ENCODE results near the gene TBX19.

Gene TBX19

DNA sequence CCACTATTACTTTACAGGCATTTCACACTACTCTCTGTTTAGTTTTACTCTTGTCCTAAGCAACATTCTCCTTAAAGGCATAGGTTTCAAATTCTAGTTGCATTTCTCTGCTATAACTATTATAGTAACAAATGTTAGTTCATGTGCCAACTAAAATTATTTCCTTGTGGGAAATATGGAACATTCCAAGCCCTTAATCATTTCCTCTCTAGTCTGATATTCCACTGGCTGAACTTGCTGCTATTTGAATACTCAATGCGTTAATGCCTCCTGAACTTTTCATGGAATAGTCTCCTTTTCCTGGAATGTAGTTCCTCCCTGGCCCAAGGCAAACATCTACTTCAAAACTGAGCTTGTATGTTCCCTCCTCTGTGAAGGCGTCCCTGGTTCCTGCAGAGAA, 19.3 kb upstream of the TBX19 start:
- TF ChIP-seq GATA2 (IDR thresholded peaks at IDR 0.05; ENCODE audit: low read depth, low read length) (no peak), GATA3 (IDR thresholded peaks at IDR 0.05; ENCODE audit: low read depth, low read length) (no peak)

GRCh38 chr1:168263130-168263529, 17.5 kb upstream of the TBX19 start:
- TF ChIP-seq GATA3 (IDR thresholded peaks at IDR 0.05; ENCODE audit: low read depth, low read length) (no peak), GATA2 (IDR thresholded peaks at IDR 0.05; ENCODE audit: low read depth, low read length) (no peak)

DNA sequence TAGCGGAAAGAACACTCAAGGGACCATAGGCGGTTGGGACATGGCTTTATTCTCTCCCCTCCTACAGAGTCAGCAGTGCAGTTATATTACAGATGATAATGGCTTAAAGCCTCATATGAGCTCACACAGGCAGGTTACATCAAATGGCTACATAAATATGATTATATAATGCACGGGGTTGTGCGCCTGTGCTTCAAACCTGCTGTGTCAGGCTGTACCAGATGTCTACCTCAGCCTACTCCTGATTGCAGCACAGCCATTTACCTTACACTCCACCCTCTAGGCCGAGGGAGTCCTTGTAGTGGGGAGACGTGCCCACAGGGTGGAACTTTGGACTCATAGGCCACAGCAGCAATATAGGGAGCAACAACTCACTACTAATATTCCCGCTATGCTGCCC, 16.4 kb upstream of the TBX19 start:
- no peak for TF ChIP-seq GATA2 (IDR thresholded peaks at IDR 0.05; ENCODE audit: low read depth, low read length)
- TF ChIP-seq GATA3 (IDR thresholded peaks at IDR 0.05; ENCODE audit: low read depth, low read length) = no peak

GRCh38 chr1:168265596-168265995, 15.1 kb upstream of the TBX19 start:
- TF ChIP-seq GATA3 (IDR thresholded peaks at IDR 0.05; ENCODE audit: low read depth, low read length) = no peak

- TF ChIP-seq GATA2 (IDR thresholded peaks at IDR 0.05; ENCODE audit: low read depth, low read length) (no peak), GATA3 (IDR thresholded peaks at IDR 0.05; ENCODE audit: low read depth, low read length) (no peak)
Measured at GRCh38 chr1:168266644-168267186, 14.0 kb upstream of the TBX19 start.

- TF ChIP-seq GATA2 (IDR thresholded peaks at IDR 0.05; ENCODE audit: low read depth, low read length) (no peak), GATA3 (IDR thresholded peaks at IDR 0.05; ENCODE audit: low read depth, low read length) (no peak)
Measured at GRCh38 chr1:168271636-168272035, 9.0 kb upstream of the TBX19 start.

DNA sequence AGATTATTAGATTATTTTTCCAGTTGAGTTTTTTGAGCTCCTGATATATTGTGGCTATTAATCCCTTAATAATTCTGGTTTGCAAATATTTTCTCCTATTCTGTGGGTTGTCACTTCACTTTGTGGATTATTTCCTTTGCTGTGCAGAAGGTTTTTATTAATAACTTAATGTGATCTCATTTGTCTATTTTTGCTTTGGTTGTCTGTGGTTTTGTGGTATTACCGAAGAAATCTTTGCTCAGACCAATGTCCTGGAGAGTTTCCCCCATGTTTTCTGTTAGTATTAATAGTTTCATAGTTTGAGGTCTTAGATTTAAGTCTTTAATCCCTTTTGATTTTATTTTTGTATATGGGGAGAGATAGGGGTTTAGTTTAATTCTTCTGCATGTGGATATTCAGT, 7.1 kb upstream of the TBX19 start:
- TF ChIP-seq GATA3 (IDR thresholded peaks at IDR 0.05; ENCODE audit: low read depth, low read length) (no peak), GATA2 (IDR thresholded peaks at IDR 0.05; ENCODE audit: low read depth, low read length) (no peak)

DNA sequence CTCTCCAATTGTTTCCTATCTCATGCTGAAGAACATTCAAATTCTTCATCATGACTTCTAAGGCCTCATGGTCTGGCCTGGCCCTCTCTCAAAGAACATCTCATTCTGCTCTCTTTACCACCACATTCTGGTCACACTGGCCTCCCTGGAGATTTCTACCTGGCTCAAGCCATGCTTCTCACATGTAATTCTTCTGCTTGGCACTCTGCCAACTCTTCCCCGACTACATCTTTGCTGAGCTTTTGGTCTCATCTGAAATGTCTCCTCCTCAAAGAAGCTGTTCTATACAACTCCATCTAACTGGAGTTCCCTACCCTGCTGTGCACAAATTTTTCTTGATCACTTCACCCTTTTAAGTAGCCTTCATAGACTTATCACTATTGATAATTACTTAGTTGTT, 1.4 kb upstream of the TBX19 start:
- no peak for TF ChIP-seq GATA2 (IDR thresholded peaks at IDR 0.05; ENCODE audit: low read depth, low read length)
- no peak for TF ChIP-seq GATA3 (IDR thresholded peaks at IDR 0.05; ENCODE audit: low read depth, low read length)

- TF ChIP-seq GATA2 (IDR thresholded peaks at IDR 0.05; ENCODE audit: low read depth, low read length) = no peak
- no peak for TF ChIP-seq GATA3 (IDR thresholded peaks at IDR 0.05; ENCODE audit: low read depth, low read length)
Measured at GRCh38 chr1:168281603-168282325, 1.1 kb downstream of the TBX19 start.

- TF ChIP-seq GATA3 (IDR thresholded peaks at IDR 0.05; ENCODE audit: low read depth, low read length) (no peak), GATA2 (IDR thresholded peaks at IDR 0.05; ENCODE audit: low read depth, low read length) (no peak)
Measured at GRCh38 chr1:168285521-168285790, 4.8 kb downstream of the TBX19 start.

DNA sequence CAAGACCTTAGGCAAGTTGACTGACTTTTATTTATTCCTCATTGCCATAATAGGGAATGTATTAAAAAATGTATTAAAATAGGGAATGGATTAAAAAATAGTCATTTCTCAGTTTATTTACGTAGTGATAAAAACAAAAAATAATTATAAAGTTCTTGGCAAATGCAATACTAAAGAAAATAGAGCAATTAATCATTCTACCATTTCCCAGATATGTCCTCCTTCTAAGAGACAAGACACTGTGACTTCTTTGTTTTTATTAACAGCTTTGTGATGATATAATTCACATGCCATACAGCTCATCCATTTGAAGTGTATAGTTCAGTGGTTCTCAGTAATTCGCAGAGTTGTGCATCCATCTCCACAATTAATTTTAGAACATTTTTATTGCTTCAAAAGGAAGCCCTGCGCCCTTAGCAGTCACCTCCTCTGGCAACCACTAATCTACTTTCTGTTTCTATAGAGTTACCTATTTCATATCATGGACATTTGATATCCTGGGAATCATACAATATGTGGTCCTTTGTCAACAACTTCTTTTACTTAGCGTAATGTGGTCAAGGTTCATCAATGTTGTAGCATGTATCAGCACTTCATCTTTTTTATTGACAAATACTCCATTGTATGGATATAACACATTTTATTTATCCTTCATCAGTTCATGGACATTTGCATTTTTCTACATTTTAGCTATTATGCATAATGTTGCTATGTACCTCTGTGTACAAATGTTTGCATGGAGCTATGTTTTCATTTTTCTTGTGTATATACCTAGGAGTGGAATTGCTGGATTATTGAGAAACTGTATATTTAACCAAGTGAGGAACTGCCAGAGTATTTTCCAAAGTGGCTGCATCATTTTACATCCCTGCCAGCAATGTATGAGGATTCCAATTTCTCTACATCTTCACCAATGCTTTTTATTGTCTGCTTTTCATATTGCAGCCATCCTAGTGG, 5.6 kb downstream of the TBX19 start:
- TF ChIP-seq GATA2 (IDR thresholded peaks at IDR 0.05; ENCODE audit: low read depth, low read length) (no peak), GATA3 (IDR thresholded peaks at IDR 0.05; ENCODE audit: low read depth, low read length) (no peak)

GRCh38 chr1:168287237-168287664, 6.6 kb downstream of the TBX19 start:
- no peak for TF ChIP-seq GATA2 (IDR thresholded peaks at IDR 0.05; ENCODE audit: low read depth, low read length)

DNA sequence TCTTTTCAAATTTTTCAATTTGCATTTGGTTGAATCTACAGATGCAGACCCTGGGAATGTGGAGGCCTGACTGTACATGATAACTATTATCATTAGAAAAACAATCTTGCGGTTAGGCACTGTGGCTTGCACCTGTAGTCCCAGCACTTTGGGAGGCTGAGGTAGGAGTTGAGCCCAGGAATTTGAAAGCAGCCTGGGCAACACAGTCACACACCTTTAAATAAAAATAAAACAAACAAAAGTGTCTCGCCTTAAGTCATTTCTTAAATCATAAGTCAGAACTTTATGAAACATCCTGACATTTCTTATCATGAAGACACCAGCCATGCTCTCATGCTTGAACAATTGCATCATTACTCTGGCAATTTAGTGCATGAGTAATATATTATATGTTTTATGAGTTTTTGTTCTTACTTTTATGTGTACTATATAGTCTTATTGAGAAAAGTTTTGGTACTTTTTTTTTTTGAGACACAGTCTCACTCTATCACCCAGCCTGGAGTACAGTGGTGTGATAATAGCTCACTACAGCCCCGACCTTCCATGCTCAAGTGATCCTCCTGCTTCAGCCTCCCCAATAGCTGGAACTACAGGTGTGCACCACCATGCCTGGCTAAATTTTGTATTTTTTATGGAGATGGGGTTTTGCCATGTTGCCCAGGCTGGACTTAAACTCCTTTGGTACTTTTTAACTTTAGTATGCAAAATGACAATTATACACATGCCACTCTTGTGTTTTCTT, 7.8 kb downstream of the TBX19 start:
- TF ChIP-seq GATA3 (IDR thresholded peaks at IDR 0.05; ENCODE audit: low read depth, low read length) = no peak
- no peak for TF ChIP-seq GATA2 (IDR thresholded peaks at IDR 0.05; ENCODE audit: low read depth, low read length)

DNA sequence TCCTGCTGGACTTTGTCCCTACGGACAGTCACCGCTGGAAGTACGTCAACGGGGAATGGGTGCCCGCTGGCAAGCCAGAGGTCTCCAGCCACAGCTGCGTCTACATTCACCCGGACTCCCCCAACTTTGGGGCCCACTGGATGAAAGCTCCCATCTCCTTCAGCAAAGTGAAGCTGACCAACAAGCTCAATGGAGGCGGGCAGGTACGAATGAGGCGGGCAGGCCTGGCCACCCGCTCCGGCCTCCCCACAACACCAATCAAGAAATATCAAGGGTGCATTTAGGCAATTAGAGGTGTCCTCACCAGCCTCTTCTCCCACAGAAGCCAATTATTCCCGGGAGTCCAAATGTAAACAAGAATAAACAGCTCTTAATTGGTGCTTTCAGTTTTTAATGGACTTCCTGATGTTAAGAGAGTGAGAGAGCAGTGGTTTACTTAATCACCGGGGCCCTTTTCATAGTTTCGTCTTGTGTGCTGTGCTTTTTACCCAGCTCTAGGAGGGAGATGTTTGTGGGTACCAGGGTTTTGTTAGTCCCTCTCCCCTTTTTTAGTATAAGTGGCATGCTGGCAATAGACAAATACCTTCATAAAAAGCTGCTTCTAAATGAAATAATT, 10.7 kb downstream of the TBX19 start:
- no peak for TF ChIP-seq GATA2 (IDR thresholded peaks at IDR 0.05; ENCODE audit: low read depth, low read length)
- TF ChIP-seq GATA3 (IDR thresholded peaks at IDR 0.05; ENCODE audit: low read depth, low read length) = no peak

Measured in SH-SY5Y (cell line).